Esophagus squamous epithelium (tissue), 4 donors: ENCODE measurements around the gene ATG2A.
"Not testable (repeated sequence)": the region's sequence is repeated elsewhere in the genome, so short reads cannot be mapped to it uniquely, and the experiment has no call there.

Experiments used
- POLR2A ChIP-seq, 4 donors: fragments of 450-650 bp; IDR thresholded peaks; one replicate each; pipeline ENCODE4 v1.6.1; 2017; ENCODE audit warnings: antibody characterized with exemption in 4 of 4, mild to moderate bottlenecking in 4 of 4, moderate library complexity in 3 of 4
- TF ChIP-seq, protein P1 (sequence below), 6 experiments: fragments of 450-650 bp in 4 of 6; fragments of 200-600 bp in 2 of 6; sonication (generic) in 2 of 6; IDR thresholded peaks; one replicate each; pipeline ENCODE4 v1.5.1; 2016 to 2019; ENCODE audit warnings: antibody characterized with exemption in 6 of 6, mild to moderate bottlenecking in 4 of 6, moderate library complexity in 4 of 6

DNA sequence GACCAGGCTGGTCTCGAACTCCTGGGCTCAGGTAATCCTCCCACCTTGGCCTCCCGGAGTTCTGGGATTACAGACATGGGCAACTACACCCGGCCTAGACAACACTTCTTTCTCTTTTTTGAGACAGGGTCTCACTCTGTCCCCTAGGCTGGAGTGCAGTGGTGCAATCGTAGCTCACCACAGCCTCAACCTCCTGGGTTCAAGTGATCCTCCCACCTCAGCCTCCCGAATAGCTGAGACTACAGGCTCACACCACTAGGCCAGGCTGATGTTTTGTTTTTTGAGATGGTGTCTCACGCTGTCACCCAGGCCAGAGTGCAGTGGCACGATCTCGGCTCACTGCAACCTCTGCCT, 71.3 kb downstream of the ATG2A start:
- TF ChIP-seq, protein P1, sequence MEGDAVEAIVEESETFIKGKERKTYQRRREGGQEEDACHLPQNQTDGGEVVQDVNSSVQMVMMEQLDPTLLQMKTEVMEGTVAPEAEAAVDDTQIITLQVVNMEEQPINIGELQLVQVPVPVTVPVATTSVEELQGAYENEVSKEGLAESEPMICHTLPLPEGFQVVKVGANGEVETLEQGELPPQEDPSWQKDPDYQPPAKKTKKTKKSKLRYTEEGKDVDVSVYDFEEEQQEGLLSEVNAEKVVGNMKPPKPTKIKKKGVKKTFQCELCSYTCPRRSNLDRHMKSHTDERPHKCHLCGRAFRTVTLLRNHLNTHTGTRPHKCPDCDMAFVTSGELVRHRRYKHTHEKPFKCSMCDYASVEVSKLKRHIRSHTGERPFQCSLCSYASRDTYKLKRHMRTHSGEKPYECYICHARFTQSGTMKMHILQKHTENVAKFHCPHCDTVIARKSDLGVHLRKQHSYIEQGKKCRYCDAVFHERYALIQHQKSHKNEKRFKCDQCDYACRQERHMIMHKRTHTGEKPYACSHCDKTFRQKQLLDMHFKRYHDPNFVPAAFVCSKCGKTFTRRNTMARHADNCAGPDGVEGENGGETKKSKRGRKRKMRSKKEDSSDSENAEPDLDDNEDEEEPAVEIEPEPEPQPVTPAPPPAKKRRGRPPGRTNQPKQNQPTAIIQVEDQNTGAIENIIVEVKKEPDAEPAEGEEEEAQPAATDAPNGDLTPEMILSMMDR (IDR thresholded peaks at IDR 0.05): not testable (repeated sequence)
- not testable (repeated sequence) for TF ChIP-seq POLR2A (IDR thresholded peaks at IDR 0.05)
